ENCODE results near the gene HOXA10.
A peak's percentile ranks its signal among the peaks of the same experiment; 100 is the strongest.

HOXA10 gene

DNA sequence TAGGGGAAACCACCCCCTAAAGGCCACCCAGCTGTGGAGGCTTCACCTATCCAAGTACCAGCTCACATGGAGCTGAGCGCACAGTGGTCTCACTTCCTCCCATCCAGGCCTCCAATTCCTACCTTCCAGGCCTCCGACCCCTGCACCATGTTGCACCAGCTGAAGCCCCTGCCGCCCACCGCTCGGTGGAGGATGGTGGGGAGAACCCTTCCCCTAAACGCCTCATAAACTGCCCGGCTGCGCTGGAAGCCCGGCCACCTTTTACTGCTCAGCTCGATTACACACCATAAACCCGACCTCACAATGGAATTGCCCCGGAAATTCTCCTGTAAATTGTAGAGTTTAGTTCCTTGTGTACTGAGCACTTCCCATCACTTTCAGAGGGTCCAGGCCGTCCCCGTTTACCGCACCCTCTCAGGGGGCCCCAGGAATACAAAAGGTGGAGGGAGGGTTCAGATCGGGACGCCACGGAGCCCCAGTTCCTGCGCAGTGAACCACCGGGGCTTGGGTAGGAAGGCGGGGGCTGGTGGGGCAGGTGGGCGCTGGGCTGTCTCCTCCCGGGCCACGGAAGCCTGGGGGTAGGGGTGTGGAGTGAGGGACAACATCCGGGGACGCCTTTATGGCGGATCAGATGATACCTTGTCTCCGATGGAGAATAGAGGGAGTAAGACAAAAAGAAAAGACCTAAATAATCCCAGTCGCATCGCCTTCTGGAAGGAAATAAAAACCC, 16.3 kb downstream of the HOXA10 start:
- peaks cover 32% of the 10 kb centered on the region for H3K27me3 ChIP-seq (ENCODE audit: control insufficient read depth, insufficient read depth, low read length)
- no peak overlapping the region for H2AFZ ChIP-seq
- TF ChIP-seq, protein P1, sequence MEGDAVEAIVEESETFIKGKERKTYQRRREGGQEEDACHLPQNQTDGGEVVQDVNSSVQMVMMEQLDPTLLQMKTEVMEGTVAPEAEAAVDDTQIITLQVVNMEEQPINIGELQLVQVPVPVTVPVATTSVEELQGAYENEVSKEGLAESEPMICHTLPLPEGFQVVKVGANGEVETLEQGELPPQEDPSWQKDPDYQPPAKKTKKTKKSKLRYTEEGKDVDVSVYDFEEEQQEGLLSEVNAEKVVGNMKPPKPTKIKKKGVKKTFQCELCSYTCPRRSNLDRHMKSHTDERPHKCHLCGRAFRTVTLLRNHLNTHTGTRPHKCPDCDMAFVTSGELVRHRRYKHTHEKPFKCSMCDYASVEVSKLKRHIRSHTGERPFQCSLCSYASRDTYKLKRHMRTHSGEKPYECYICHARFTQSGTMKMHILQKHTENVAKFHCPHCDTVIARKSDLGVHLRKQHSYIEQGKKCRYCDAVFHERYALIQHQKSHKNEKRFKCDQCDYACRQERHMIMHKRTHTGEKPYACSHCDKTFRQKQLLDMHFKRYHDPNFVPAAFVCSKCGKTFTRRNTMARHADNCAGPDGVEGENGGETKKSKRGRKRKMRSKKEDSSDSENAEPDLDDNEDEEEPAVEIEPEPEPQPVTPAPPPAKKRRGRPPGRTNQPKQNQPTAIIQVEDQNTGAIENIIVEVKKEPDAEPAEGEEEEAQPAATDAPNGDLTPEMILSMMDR (IDR thresholded peaks at IDR 0.05): no peak
- no peak overlapping the region for H3K4me2 ChIP-seq (ENCODE audit: low read length)
- H3K9ac ChIP-seq: no peak overlapping the region
- H3K4me3 ChIP-seq (ENCODE audit: low read depth, low read length): no peak overlapping the region
- no peaks in the 10 kb centered on the region for H3K9me3 ChIP-seq (ENCODE audit: control insufficient read depth, low read length)
- H3K4me1 ChIP-seq: no peaks in the 10 kb centered on the region
- H3K79me2 ChIP-seq: no peaks in the 10 kb centered on the region
- H3K27ac ChIP-seq: no peak overlapping the region
- no peaks in the 10 kb centered on the region for H3K36me3 ChIP-seq (ENCODE audit: control insufficient read depth, insufficient read depth, low read length)

DNA sequence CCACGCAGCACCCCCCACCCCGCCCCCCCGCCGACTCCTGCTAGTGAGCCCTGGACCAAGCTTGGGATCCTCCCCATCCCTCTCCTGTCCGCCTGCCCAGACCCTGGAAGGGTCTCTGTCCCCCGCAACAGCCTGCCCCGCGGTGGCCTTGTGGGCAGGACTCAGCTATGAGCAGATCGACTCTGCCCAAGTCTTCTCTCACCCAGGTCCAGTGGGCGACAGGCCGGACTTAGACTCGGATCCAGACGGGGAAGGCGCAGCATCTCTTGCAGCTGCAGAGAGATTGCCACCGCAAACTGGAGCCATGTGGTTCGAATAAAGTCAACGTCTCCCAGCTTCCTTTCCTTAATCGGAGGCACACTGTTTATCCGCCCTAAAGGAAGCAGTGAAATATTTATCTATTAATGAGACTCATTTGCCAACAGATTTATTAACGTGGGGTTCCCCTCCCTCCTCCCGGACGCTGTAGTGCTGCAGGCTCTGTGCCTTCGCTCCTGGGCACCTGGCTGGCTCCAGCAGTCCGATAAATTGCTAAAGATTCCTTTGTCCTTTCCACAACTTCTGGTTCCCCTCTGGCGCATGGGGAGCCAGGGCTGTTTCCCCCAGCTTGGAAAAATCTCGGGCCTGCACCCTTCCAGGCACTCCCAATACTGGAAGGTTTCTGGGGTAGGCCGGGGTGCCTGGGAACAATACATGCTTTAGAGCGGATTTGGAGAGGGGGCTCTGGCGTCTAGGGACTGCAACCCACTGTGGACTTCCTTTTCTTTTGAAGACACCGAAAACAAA, 17.0 kb downstream of the HOXA10 start:
- Histone ChIP-seq H3K4me1 (no peaks in the 10 kb centered on the region), H3K4me3 (ENCODE audit: low read depth, low read length) (no peak overlapping the region), H3K27ac (no peak overlapping the region), H3K27me3 (ENCODE audit: control insufficient read depth, insufficient read depth, low read length) (peaks cover 32% of the 10 kb centered on the region), H3K36me3 (ENCODE audit: control insufficient read depth, insufficient read depth, low read length) (no peaks in the 10 kb centered on the region), H3K9ac (no peak overlapping the region), H3K4me2 (ENCODE audit: low read length) (no peak overlapping the region), H2AFZ (no peak overlapping the region), H3K79me2 (no peaks in the 10 kb centered on the region), H3K9me3 (ENCODE audit: control insufficient read depth, low read length) (no peaks in the 10 kb centered on the region)
- TF ChIP-seq, protein P1 (IDR thresholded peaks at IDR 0.05): no peak

DNA sequence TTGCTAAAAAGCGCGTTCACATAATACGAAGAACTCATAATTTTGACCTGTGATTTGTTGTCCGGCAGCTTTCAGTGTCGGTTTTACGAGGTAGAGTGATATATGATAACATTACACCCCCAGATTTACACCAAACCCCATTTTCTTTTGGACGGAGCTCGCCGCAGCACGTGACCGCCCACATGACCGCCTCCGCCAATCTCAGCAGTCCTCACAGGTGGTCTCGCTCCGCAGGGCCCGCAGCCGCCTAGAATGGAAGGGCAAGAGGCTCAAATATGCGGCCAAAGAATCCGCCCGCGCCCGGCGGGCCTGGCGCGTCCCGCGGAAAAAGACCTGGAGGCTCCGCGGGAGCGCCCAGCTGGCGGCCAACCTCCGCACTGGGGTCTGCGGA, 17.6 kb downstream of the HOXA10 start, which contains the start of gene HOXA7:
Gene HOXA7 (minus strand): TSS at position 168 of the 391 bp plus-strand sequence. CDS start 130 bp downstream, at position 38.
- Histone ChIP-seq H3K4me1 (no peaks in the 10 kb centered on the region), H3K9me3 (ENCODE audit: control insufficient read depth, low read length) (no peaks in the 10 kb centered on the region), H3K4me2 (ENCODE audit: low read length) (peak within 1 kb of the TSS; percentile 50), H2AFZ (no peak within 1 kb of the TSS), H3K9ac (no peak within 1 kb of the TSS), H3K79me2 (no peaks in the 10 kb centered on the region), H3K36me3 (ENCODE audit: control insufficient read depth, insufficient read depth, low read length) (no peaks in the 10 kb centered on the region), H3K27ac (no peak within 1 kb of the TSS), H3K4me3 (ENCODE audit: low read depth, low read length) (peak within 1 kb of the TSS; percentile 35), H3K27me3 (ENCODE audit: control insufficient read depth, insufficient read depth, low read length) (peaks cover 32% of the 10 kb centered on the region)
- TF ChIP-seq, protein P1 (IDR thresholded peaks at IDR 0.05): no peak

GRCh38 chr7:27155816-27156507, 18.2 kb downstream of the HOXA10 start:
- Histone ChIP-seq H3K9ac (no peak overlapping the region), H3K79me2 (no peaks in the 10 kb centered on the region), H2AFZ (no peak overlapping the region), H3K27ac (no peak overlapping the region), H3K27me3 (ENCODE audit: control insufficient read depth, insufficient read depth, low read length) (peaks cover 32% of the 10 kb centered on the region), H3K4me2 (ENCODE audit: low read length) (peak overlapping the region; percentile 50), H3K9me3 (ENCODE audit: control insufficient read depth, low read length) (no peaks in the 10 kb centered on the region), H3K36me3 (ENCODE audit: control insufficient read depth, insufficient read depth, low read length) (no peaks in the 10 kb centered on the region), H3K4me1 (no peaks in the 10 kb centered on the region), H3K4me3 (ENCODE audit: low read depth, low read length) (peak overlapping the region; percentile 35)
- TF ChIP-seq, protein P1 (IDR thresholded peaks at IDR 0.05): no peak

All from parathyroid adenoma (tissue), 2 donors.